ENCODE measurements around the gene GCNA.
A peak's percentile ranks its signal among the peaks of the same experiment; 100 is the strongest.
"Not testable (repeated sequence)": the region's sequence is repeated elsewhere in the genome, so short reads cannot be mapped to it uniquely, and the experiment has no call there.

The GCNA gene
- total RNA-seq, result 21.9 to 27.9 reads per million in 2 donors

- peak; percentile 31 for DNase-seq
Observed at GRCh38 chrX:71578253-71579135, at the start of gene GCNA. GCNA (plus strand) TSS chrX:71578437; CDS start chrX:71580822, 2,385 bp downstream.

- DNase-seq, result no peak
Observed at GRCh38 chrX:71532078-71532752, 46.0 kb upstream of the GCNA start.

GRCh38 chrX:71532753-71533425, 45.3 kb upstream of the GCNA start, which contains the start of gene OGT:
OGT (plus strand) TSS chrX:71533104; CDS start chrX:71533300, 196 bp downstream.
- peak; percentile 75 for DNase-seq

- DNase-seq, result no peak
Observed at GRCh38 chrX:71533516-71533850, 44.8 kb upstream of the GCNA start.

GRCh38 chrX:71533851-71534561, 44.2 kb upstream of the GCNA start:
- peak; percentile 10 for DNase-seq

- no peak for DNase-seq
Observed at GRCh38 chrX:71534773-71535544, 43.3 kb upstream of the GCNA start.

GRCh38 chrX:71536285-71536684, 42.0 kb upstream of the GCNA start:
- DNase-seq, result no peak

GRCh38 chrX:71537743-71538142, 40.5 kb upstream of the GCNA start:
- no peak for DNase-seq

GRCh38 chrX:71540801-71541200, 37.4 kb upstream of the GCNA start:
- no peak for DNase-seq

- no peak for DNase-seq
Observed at GRCh38 chrX:71541210-71542022, 36.8 kb upstream of the GCNA start.

- DNase-seq, result no peak
Observed at GRCh38 chrX:71542411-71542810, 35.8 kb upstream of the GCNA start.

- no peak for DNase-seq
Observed at GRCh38 chrX:71542825-71543224, 35.4 kb upstream of the GCNA start.

- DNase-seq, result no peak
Observed at GRCh38 chrX:71543316-71543715, 34.9 kb upstream of the GCNA start.

- DNase-seq, result no peak
Observed at GRCh38 chrX:71545364-71545763, 32.9 kb upstream of the GCNA start.

GRCh38 chrX:71546879-71547278, 31.4 kb upstream of the GCNA start:
- no peak for DNase-seq

GRCh38 chrX:71547339-71547738, 30.9 kb upstream of the GCNA start:
- no peak for DNase-seq

GRCh38 chrX:71549986-71550385, 28.3 kb upstream of the GCNA start:
- no peak for DNase-seq

GRCh38 chrX:71550578-71550977, 27.7 kb upstream of the GCNA start:
- DNase-seq, result no peak

GRCh38 chrX:71556036-71556435, 22.2 kb upstream of the GCNA start:
- no peak for DNase-seq

- no peak for DNase-seq
Observed at GRCh38 chrX:71558920-71559319, 19.3 kb upstream of the GCNA start.

- DNase-seq, result not testable (repeated sequence)
Observed at GRCh38 chrX:71559773-71560172, 18.5 kb upstream of the GCNA start.

All from activated gamma-delta T cell (primary cell).